Astrocyte (in vitro differentiated cells and primary cell): ENCODE data around the gene SMPDL3B. TPM values are rescaled to one million over a fixed set of nuclear protein-coding genes. Genes with fewer than 3 reads are reported as not detected.

Experiments
- DNase-seq: peaks from one replicate; pipeline ENCODE4 v3.0.0-alpha.2; 2010; ENCODE audit warnings: low read depth
- FAIRE-seq: peaks from 2 replicates; lab custom pipeline; 2011; peaks lifted over from hg19 to GRCh38; lab: Jason Lieb, UNC
- H2AFZ ChIP-seq: 2 replicates; pipeline ENCODE4 v1.6.0; 2012; ENCODE audit warnings: low read depth, low read length, inconsistent platforms
- H3K27ac ChIP-seq: 2 replicates; pipeline ENCODE4 v1.5.1; 2011; ENCODE audit warnings: low read depth, low read length, inconsistent platforms
- H3K27me3 ChIP-seq: 2 replicates; pipeline ENCODE4 v1.6.0; 2011; ENCODE audit warnings: low read length, inconsistent platforms; ENCODE audit not compliant: insufficient read depth
- H3K36me3 ChIP-seq: 2 replicates; pipeline ENCODE4 v1.5.1; 2011; ENCODE audit warnings: low read length, inconsistent platforms; ENCODE audit not compliant: insufficient read depth
- H3K4me1 ChIP-seq: 2 replicates; pipeline ENCODE4 v1.5.1; 2011; ENCODE audit warnings: low read length, inconsistent platforms; ENCODE audit not compliant: insufficient read depth
- H3K4me2 ChIP-seq: 2 replicates; pipeline ENCODE4 v1.6.0; 2012; ENCODE audit warnings: low read length, inconsistent platforms
- H3K4me3 ChIP-seq: 2 replicates; pipeline ENCODE4 v1.5.1; 2011; ENCODE audit warnings: low read depth, mild to moderate bottlenecking, low read length, inconsistent platforms; ENCODE audit not compliant: insufficient read depth
- H3K79me2 ChIP-seq: 2 replicates; pipeline ENCODE4 v1.6.0; 2012; ENCODE audit warnings: mild to moderate bottlenecking, low read length, inconsistent platforms; ENCODE audit not compliant: insufficient read depth
- H3K9ac ChIP-seq: 2 replicates; pipeline ENCODE4 v1.6.0; 2012; ENCODE audit warnings: mild to moderate bottlenecking, low read length, inconsistent platforms
- H3K9me3 ChIP-seq: 2 replicates; pipeline ENCODE4 v1.5.1; 2012; ENCODE audit warnings: low read depth, mild to moderate bottlenecking, low read length, inconsistent platforms; ENCODE audit not compliant: insufficient read depth
- H4K20me1 ChIP-seq: 2 replicates; pipeline ENCODE4 v1.6.0; 2012; ENCODE audit warnings: low read length, inconsistent platforms; ENCODE audit not compliant: insufficient read depth
- H3K27ac Mint-ChIP-seq: one replicate; pipeline ENCODE4 v1.8.0; 2021; ENCODE audit warnings: mild to moderate bottlenecking, mixed read lengths; ENCODE audit not compliant: unreplicated experiment
- H3K27me3 Mint-ChIP-seq: one replicate; pipeline ENCODE4 v1.8.0; 2021; ENCODE audit warnings: low read depth, mixed read lengths; ENCODE audit not compliant: unreplicated experiment
- H3K36me3 Mint-ChIP-seq: one replicate; pipeline ENCODE4 v1.8.0; 2021; ENCODE audit warnings: low read depth, mixed read lengths; ENCODE audit not compliant: unreplicated experiment
- H3K4me1 Mint-ChIP-seq: one replicate; pipeline ENCODE4 v1.8.0; 2021; ENCODE audit warnings: low read depth, mixed read lengths; ENCODE audit not compliant: unreplicated experiment
- H3K4me3 Mint-ChIP-seq: one replicate; pipeline ENCODE4 v1.8.0; 2021; ENCODE audit warnings: mild to moderate bottlenecking, moderate library complexity, mixed read lengths; ENCODE audit not compliant: unreplicated experiment
- H3K9me3 Mint-ChIP-seq: one replicate; pipeline ENCODE4 v1.8.0; 2021; ENCODE audit warnings: mild to moderate bottlenecking, mixed read lengths; ENCODE audit not compliant: unreplicated experiment
- CTCF ChIP-seq: IDR thresholded peaks from 2 replicates; pipeline ENCODE4 v1.5.1; 2011; ENCODE audit warnings: low read depth, mild to moderate bottlenecking, inconsistent platforms, low read length, moderate library complexity; ENCODE audit not compliant: insufficient read depth
- EZH2 ChIP-seq: IDR thresholded peaks from 2 replicates; pipeline ENCODE4 v1.6.1; 2012; ENCODE audit warnings: mild to moderate bottlenecking, low read length, inconsistent platforms; ENCODE audit not compliant: insufficient read depth
- total RNA-seq: library from RNA; stranded (reverse); gene quantifications from 2 replicates; pipeline ENCODE4 v1.2.1, GENCODE V29; 2021

SMPDL3B gene
- total RNA-seq, 1 donor from 2014 or later, result 2.2 TPM

GRCh38 chr1:27928216-27928954, 6.4 kb upstream of the SMPDL3B start:
- H3K27me3 ChIP-seq, result peaks cover 2% of the 10 kb centered on the region
- peaks cover 4% of the 10 kb centered on the region for H3K27me3 Mint-ChIP-seq
- no peaks in the 10 kb centered on the region for H4K20me1 ChIP-seq
- H3K4me1 ChIP-seq, result no peaks in the 10 kb centered on the region
- no peak overlapping the region for H3K4me3 Mint-ChIP-seq
- H3K4me1 Mint-ChIP-seq, result peaks cover 7% of the 10 kb centered on the region
- TF ChIP-seq CTCF (no peak), EZH2 (no peak)
- H3K4me2 ChIP-seq, result no peak overlapping the region
- DNase-seq (peak; percentile 15), FAIRE-seq (no peak)
- no peak overlapping the region for H3K9ac ChIP-seq
- H3K27ac Mint-ChIP-seq, result no peak overlapping the region
- H3K79me2 ChIP-seq, result no peaks in the 10 kb centered on the region
- no peaks in the 10 kb centered on the region for H3K9me3 ChIP-seq
- H3K27ac ChIP-seq, result no peak overlapping the region
- H3K4me3 ChIP-seq, result no peak overlapping the region
- H3K36me3 ChIP-seq, result no peaks in the 10 kb centered on the region
- H3K9me3 Mint-ChIP-seq, result no peaks in the 10 kb centered on the region
- H2AFZ ChIP-seq, result no peak overlapping the region
- no peaks in the 10 kb centered on the region for H3K36me3 Mint-ChIP-seq

GRCh38 chr1:27931184-27931583, 3.6 kb upstream of the SMPDL3B start:
- Histone ChIP-seq H3K4me3 (no peak overlapping the region), H3K27ac (no peak overlapping the region), H3K4me1 (no peaks in the 10 kb centered on the region), H4K20me1 (no peaks in the 10 kb centered on the region), H3K36me3 (no peaks in the 10 kb centered on the region), H3K4me2 (no peak overlapping the region), H3K79me2 (no peaks in the 10 kb centered on the region), H3K9ac (no peak overlapping the region), H3K27me3 (peaks cover 12% of the 10 kb centered on the region), H3K9me3 (no peaks in the 10 kb centered on the region), H2AFZ (no peak overlapping the region)
- no peak for DNase-seq
- Mint-ChIP-seq H3K9me3 (no peaks in the 10 kb centered on the region), H3K27ac (no peak overlapping the region), H3K4me1 (peaks cover 9% of the 10 kb centered on the region), H3K36me3 (no peaks in the 10 kb centered on the region), H3K4me3 (no peak overlapping the region), H3K27me3 (peaks cover 15% of the 10 kb centered on the region)
- FAIRE-seq, result no peak
- TF ChIP-seq CTCF, result no peak
- no peak for TF ChIP-seq EZH2

GRCh38 chr1:27931759-27932158, 3.0 kb upstream of the SMPDL3B start:
- no peak for FAIRE-seq
- H3K4me2 ChIP-seq, result no peak overlapping the region

More at GRCh38 chr1:27931759-27932158, 3.0 kb upstream of the SMPDL3B start:
- Histone ChIP-seq H3K36me3 (no peaks in the 10 kb centered on the region), H3K4me1 (no peaks in the 10 kb centered on the region), H3K79me2 (no peaks in the 10 kb centered on the region), H3K9me3 (no peaks in the 10 kb centered on the region), H4K20me1 (no peaks in the 10 kb centered on the region), H3K4me3 (no peak overlapping the region), H3K9ac (no peak overlapping the region), H2AFZ (no peak overlapping the region), H3K27ac (no peak overlapping the region), H3K27me3 (peaks cover 12% of the 10 kb centered on the region)
- DNase-seq, result no peak
- H3K36me3 Mint-ChIP-seq, result no peaks in the 10 kb centered on the region
- TF ChIP-seq CTCF (no peak), EZH2 (no peak)
- peak overlapping the region; percentile 22 for H3K4me3 Mint-ChIP-seq
- H3K27ac Mint-ChIP-seq, result no peak overlapping the region
- peaks cover 11% of the 10 kb centered on the region for H3K27me3 Mint-ChIP-seq
- peaks cover 9% of the 10 kb centered on the region for H3K4me1 Mint-ChIP-seq
- H3K9me3 Mint-ChIP-seq, result no peaks in the 10 kb centered on the region
